ENCODE data around the gene OXTR.

The OXTR gene

DNA sequence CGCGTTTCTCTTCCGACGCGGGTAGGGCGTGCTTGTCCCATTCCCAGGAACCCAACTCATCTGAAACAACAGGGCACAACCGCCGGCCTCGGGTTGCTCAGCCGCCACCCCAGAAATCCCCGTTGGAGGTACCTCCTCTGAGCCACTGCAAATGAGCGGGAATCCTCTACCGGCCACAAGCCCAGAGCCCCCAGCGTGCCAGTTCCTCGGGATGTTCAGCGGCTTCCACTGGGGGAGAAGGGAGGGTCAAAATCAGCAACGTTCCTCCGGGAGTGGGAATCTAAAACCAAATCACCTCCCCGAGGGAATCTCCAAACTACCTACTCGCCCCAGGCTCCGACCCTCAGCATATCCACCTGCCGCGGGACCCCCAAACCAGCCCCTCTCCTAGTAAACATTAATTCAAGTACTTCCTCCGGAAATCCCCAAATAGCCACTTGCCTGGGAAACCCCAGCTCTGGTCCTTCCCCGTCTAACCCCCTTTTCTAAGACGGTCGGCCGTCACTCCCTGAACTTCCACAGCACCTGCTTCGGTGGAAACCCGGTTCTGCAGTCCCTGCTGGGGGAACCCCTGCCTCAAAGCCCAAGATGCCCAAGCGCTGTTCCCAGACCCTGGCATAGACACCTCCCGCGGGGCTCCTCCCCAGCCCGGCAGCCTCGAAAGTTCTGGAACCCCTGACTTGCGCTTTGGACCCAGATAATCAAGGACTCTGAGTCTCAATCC is 887 bp downstream of the OXTR start:
- peak overlapping the region; percentile 61 for H3K4me3 ChIP-seq (ENCODE audit: low read depth, low read length)
- peak; percentile 80 for DNase-seq (ENCODE audit: low read depth)
- TF ChIP-seq, protein P1, sequence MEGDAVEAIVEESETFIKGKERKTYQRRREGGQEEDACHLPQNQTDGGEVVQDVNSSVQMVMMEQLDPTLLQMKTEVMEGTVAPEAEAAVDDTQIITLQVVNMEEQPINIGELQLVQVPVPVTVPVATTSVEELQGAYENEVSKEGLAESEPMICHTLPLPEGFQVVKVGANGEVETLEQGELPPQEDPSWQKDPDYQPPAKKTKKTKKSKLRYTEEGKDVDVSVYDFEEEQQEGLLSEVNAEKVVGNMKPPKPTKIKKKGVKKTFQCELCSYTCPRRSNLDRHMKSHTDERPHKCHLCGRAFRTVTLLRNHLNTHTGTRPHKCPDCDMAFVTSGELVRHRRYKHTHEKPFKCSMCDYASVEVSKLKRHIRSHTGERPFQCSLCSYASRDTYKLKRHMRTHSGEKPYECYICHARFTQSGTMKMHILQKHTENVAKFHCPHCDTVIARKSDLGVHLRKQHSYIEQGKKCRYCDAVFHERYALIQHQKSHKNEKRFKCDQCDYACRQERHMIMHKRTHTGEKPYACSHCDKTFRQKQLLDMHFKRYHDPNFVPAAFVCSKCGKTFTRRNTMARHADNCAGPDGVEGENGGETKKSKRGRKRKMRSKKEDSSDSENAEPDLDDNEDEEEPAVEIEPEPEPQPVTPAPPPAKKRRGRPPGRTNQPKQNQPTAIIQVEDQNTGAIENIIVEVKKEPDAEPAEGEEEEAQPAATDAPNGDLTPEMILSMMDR (IDR thresholded peaks at IDR 0.05; ENCODE audit: insufficient read depth, low read depth, low read length, missing control alignments), result no peak

DNA sequence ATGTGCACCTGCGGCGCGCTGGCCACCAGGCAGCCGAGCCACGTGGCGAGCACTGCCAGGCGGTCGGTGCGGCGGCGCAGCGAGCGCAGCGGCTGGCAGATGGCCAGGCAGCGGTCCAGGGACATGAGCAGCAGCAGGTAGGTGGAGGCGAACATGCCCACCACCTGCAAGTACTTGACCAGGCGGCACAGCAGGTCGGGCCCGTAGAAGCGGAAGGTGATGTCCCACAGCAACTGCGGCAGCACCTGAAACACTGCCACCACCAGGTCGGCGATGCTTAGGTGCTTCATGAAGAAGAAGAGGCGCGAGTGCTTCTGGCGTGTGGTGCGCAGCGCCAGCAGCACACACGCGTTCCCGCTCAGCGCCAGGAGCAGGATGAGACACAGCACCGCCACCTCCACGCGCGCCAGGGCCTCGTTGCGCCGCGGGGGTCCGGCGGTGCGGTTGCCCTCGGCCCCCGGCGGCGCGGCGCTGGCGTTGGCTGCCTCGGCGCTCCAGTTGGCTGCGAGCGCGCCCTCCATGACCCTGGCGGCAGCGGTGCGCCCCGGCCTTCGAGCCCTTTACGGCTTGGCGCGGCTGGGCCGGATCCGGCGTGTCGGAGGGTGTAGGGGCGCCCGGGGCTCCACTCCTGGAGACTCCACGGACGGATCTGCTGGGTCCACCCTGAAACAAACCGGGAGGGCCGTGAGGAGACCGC is 1.6 kb downstream of the OXTR start:
- peak; percentile 83 for DNase-seq (ENCODE audit: low read depth)
- TF ChIP-seq, protein P1 (IDR thresholded peaks at IDR 0.05; ENCODE audit: insufficient read depth, low read depth, low read length, missing control alignments), result peak; percentile 40
- H3K4me3 ChIP-seq (ENCODE audit: low read depth, low read length), result peak overlapping the region; percentile 61

DNA sequence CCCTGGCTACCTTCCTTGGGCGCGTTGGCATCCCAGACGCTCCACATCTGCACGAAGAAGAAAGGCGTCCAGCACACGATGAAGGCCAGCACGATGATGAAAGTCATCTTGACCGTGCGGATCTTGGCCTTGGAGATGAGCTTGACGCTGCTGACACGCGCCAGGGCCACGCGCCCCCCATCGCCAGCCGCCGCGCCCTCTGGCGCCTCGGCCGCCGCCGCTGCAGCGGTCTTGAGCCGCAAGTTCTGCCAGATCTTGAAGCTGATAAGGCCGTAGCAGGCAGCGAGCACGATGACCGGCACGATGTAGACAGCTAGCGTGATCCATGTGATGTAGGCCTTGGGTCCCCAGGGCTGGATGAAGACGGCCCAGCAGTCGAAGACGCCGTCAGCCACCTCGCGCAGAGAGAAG is 2.2 kb downstream of the OXTR start:
- peak overlapping the region; percentile 61 for H3K4me3 ChIP-seq (ENCODE audit: low read depth, low read length)
- no peak for DNase-seq (ENCODE audit: low read depth)
- TF ChIP-seq, protein P1 (IDR thresholded peaks at IDR 0.05; ENCODE audit: insufficient read depth, low read depth, low read length, missing control alignments), result no peak

DNA sequence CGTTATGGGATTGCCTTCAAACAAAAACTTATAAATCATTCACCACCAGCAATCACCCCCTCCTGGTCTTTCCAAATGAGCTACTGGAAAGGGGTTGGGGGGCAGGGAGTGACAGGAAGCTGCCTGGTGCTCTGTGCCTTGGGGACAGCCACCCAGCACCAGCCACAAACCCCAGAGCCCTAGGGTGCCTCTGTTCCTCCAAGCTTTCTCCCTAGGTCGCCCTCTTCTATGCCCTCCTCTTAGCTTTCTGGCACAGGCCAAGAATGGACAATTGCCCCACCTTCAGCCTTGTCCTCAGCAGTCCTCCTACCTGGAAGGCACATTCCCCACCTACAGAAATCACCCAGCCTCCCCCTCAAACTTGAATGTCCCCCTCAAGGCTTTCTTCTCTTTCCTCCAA is 3.3 kb downstream of the OXTR start:
- no peak for DNase-seq (ENCODE audit: low read depth)
- peak overlapping the region; percentile 61 for H3K4me3 ChIP-seq (ENCODE audit: low read depth, low read length)

DNA sequence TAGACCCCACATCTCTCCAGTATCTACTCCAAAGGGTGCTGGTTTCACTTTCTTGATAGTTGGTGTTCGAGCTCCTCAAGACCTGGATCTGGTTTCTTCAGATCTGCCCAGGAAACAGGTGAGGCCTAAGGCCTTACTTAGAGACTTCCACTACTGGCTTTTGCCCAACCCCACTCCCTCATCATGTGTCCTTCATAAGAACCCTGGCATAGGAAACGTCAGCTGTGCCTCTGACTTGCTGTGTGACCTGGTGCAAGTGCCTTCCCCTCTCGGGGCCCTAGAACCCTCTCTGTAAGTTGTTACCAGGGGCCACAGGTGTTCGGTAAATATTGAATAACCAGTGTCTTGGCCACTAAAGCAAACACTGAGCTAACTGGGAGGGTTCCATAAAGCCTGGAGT is 3.9 kb downstream of the OXTR start:
- TF ChIP-seq, protein P1 (IDR thresholded peaks at IDR 0.05; ENCODE audit: insufficient read depth, low read depth, low read length, missing control alignments), result no peak
- peak overlapping the region; percentile 61; the same call in 1 of the 2 replicates for H3K4me3 ChIP-seq (ENCODE audit: low read depth, low read length)
- DNase-seq (ENCODE audit: low read depth), result no peak

More for the DNA sequence above, 3.3 kb downstream of the OXTR start:
- TF ChIP-seq, protein P1 (IDR thresholded peaks at IDR 0.05; ENCODE audit: insufficient read depth, low read depth, low read length, missing control alignments), result no peak

DNA sequence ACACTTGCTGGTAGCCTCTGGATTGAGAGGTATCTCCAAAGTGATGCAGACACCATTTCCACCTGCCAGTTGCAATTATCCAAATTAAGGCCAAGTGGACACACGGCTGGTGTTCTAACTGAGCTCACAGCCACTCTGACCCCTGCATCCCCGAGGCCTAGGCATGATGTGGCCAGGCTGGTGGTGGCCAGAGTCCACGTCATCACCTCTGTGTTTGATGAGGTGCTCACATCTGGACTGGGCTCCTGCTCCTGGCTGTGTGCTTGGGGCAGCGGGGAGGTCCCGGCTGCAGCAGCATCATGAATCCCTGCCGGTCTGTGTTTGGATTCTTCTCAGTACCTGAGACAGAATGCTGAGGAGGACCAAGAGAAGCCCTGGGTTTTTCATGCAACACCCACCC is 4.9 kb downstream of the OXTR start:
- H3K4me3 ChIP-seq (ENCODE audit: low read depth, low read length), result no peak overlapping the region
- no peak for DNase-seq (ENCODE audit: low read depth)
- TF ChIP-seq, protein P1 (IDR thresholded peaks at IDR 0.05; ENCODE audit: insufficient read depth, low read depth, low read length, missing control alignments), result no peak

All from GM12865 (cell line).